Ascending aorta (tissue), 2 donors: ENCODE results near the gene ARID3A. TPM values are rescaled to one million over a fixed set of nuclear protein-coding genes. Genes with fewer than 3 reads are reported as not detected.

Source experiments
- DNase-seq, 2 donors: peaks; one replicate each; pipeline ENCODE4 v3.0.0-alpha.2; 2019; ENCODE audit warnings: low spot score in 2 of 2
- H3K27ac ChIP-seq, 2 donors: fragments of 200-600 bp; sonication (generic); one replicate each; pipeline ENCODE4 v1.5.1; 2016 to 2017; ENCODE audit warnings: mild to moderate bottlenecking in 1 of 2
- H3K27me3 ChIP-seq: fragments of 200-600 bp; sonication (generic); one replicate; pipeline ENCODE4 v1.5.1; 2017
- H3K36me3 ChIP-seq, 2 donors: fragments of 200-600 bp; sonication (generic); one replicate each; pipeline ENCODE4 v1.5.1; 2016
- H3K4me1 ChIP-seq, 2 donors: fragments of 200-600 bp; sonication (generic); one replicate each; pipeline ENCODE4 v1.5.1; 2016 to 2017; ENCODE audit warnings: mild to moderate bottlenecking in 1 of 2
- H3K4me3 ChIP-seq, 2 donors: fragments of 200-600 bp; sonication (generic); one replicate each; pipeline ENCODE4 v1.5.1; 2016 to 2017; ENCODE audit warnings: mild to moderate bottlenecking in 1 of 2
- H3K9me3 ChIP-seq, 2 donors: fragments of 200-600 bp; sonication (generic); one replicate each; pipeline ENCODE4 v1.5.1; 2016
- intact Hi-C: fragments of 100-400 bp; cut with DNase I; formaldehyde crosslinking; loops from one replicate; pipeline ENCODE4 v1.15.1; 2023
- total RNA-seq: library from RNA; depleted of rRNA; stranded (reverse); fragments of >200 nt; gene quantifications from one replicate; pipeline ENCODE4 v1.1.0, GENCODE V29; 2016
- TF ChIP-seq, protein P1 (sequence below), 3 experiments: fragments of 200-600 bp in 2 of 3; fragments of 450-650 bp in 1 of 3; sonication (generic) in 2 of 3; IDR thresholded peaks; one replicate each; pipeline ENCODE4 v1.5.1; 2016 to 2019; ENCODE audit warnings: antibody characterized with exemption in 3 of 3, mild to moderate bottlenecking in 1 of 3, moderate library complexity in 1 of 3

ARID3A gene
- total RNA-seq, 1 donor from 2014 or later: 55.3 TPM

DNA sequence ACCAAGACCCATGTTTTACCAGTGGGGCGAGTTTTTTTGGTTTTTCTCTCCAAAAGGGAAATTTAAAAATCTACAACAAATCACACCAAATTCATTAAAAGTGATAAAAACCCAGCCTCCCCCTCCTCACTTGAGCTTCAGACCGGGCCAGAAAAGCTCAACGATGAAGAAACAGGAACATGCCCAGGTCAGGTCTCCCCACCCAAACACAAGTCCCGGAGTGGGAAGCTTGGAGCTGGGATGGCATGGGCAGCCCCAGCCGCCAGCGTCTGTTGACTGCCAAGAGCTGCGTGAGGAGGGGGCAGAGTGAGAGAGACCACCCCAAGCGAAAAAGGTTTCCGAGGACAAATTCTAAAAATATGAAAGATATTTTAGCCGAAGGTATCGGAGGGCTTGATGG, 28.8 kb upstream of the ARID3A start:
- Histone ChIP-seq H3K36me3 (peaks cover 7 to 31% of the 10 kb centered on the region in 2 donors), H3K27ac (no peak overlapping the region), H3K27me3 (no peaks in the 10 kb centered on the region), H3K4me1 (peaks cover 3 to 4% of the 10 kb centered on the region in 2 donors), H3K4me3 (no peak overlapping the region), H3K9me3 (no peaks in the 10 kb centered on the region)
- TF ChIP-seq, protein P1, sequence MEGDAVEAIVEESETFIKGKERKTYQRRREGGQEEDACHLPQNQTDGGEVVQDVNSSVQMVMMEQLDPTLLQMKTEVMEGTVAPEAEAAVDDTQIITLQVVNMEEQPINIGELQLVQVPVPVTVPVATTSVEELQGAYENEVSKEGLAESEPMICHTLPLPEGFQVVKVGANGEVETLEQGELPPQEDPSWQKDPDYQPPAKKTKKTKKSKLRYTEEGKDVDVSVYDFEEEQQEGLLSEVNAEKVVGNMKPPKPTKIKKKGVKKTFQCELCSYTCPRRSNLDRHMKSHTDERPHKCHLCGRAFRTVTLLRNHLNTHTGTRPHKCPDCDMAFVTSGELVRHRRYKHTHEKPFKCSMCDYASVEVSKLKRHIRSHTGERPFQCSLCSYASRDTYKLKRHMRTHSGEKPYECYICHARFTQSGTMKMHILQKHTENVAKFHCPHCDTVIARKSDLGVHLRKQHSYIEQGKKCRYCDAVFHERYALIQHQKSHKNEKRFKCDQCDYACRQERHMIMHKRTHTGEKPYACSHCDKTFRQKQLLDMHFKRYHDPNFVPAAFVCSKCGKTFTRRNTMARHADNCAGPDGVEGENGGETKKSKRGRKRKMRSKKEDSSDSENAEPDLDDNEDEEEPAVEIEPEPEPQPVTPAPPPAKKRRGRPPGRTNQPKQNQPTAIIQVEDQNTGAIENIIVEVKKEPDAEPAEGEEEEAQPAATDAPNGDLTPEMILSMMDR (IDR thresholded peaks at IDR 0.05): no peak
- DNase-seq: no peak
- intact Hi-C loops: no loop called here

DNA sequence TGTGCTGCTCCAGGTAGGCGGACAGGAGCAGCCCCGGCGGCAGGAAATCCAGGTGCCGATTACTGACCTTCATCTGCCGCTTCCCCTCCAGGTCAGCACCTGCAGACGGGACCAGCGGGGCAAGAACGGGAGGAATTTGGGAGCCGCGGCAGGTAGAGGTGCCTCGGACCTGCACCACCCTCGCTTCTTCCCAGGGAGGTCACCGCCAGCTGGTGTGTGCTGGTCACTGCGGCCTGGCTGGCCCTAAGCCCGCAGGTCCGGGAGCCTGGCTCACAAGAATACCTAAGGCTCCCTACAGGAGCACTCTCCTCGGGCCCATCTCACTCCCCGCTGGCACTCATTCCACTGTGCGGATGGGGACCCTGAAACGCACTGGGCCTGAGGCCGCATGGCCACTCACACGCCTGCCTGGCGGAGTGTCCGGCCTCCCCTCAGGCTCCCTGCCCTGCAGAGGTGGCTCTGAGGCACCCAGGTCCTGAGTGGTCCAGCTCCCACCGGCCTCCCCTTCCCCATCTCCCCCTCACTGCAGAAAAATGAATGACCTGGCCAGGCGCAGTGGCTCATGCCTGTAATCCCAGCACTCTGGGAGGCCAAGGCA, 28.3 kb upstream of the ARID3A start:
- peaks cover 7 to 31% of the 10 kb centered on the region in 2 donors for H3K36me3 ChIP-seq
- H3K4me3 ChIP-seq: no peak overlapping the region
- no peak overlapping the region for H3K27ac ChIP-seq
- no peaks in the 10 kb centered on the region for H3K4me1 ChIP-seq
- H3K27me3 ChIP-seq: no peaks in the 10 kb centered on the region
- intact Hi-C loops: no loop called here
- H3K9me3 ChIP-seq: no peaks in the 10 kb centered on the region
- TF ChIP-seq, protein P1 (IDR thresholded peaks at IDR 0.05): no peak
- DNase-seq: no peak

DNA sequence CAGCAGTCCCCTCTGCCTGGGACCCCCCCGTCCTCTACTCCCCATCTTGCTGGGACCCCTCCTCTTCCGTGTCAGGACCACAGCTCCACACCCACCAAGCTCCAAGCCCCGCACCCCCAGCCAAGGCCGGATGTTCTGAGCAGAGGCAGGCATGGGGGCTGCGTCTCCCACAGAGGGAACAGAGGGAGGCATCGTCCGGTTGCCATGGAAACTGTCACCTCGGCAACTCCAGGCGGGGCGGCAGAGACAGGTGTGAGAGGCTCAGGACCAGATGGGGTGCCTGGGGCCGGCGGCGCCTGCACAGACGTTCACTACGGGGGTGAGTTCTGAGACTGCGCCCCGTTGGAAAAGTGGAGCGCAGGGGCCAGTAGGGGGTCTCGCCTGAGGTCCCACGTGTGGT, 27.2 kb upstream of the ARID3A start:
- Histone ChIP-seq H3K27ac (no peak overlapping the region), H3K4me3 (no peak overlapping the region), H3K27me3 (no peaks in the 10 kb centered on the region), H3K9me3 (no peaks in the 10 kb centered on the region), H3K36me3 (peaks cover 7 to 31% of the 10 kb centered on the region in 2 donors), H3K4me1 (no peaks in the 10 kb centered on the region)
- TF ChIP-seq, protein P1 (IDR thresholded peaks at IDR 0.05): no peak
- no peak for DNase-seq
- intact Hi-C loops: no loop called here

DNA sequence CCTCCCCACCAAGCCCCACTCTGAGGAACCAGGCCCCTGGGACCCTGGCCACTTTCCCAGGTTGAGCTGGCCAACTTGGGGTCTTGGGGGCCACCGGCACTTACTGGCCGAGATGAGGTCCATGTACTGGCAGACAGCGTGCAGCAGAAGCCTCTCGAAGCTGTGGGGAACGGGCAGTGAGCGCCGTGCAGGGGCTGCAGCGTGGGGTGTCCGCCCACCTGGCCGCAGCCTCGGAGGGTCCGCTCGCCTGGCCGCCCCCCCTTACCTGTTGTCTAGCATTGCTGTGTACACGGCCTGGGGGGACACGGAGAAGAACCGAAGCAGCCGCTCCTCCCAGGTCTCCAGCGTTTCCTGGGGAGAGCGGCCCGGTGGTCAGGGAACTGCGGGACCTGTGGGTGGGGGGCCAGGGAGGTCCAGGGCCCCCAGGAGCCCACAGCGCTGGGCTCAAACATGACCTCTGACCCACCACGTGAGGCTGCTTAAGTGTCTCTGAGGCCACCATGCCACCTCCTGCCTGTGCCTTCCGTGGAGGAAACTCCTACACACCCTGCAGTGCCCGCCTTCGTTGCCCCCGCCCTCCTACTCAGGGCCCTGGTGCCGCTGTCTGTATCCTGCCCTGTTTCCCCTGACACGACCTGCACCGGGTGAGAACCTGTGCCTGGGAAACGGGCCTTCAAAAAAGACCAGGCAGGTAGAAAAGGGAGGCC, 26.3 kb upstream of the ARID3A start:
- H3K36me3 ChIP-seq: peaks cover 7 to 31% of the 10 kb centered on the region in 2 donors
- no peaks in the 10 kb centered on the region for H3K27me3 ChIP-seq
- no peak overlapping the region for H3K27ac ChIP-seq
- H3K4me1 ChIP-seq: no peaks in the 10 kb centered on the region
- TF ChIP-seq, protein P1 (IDR thresholded peaks at IDR 0.05): no peak
- intact Hi-C loops: no loop called here
- no peaks in the 10 kb centered on the region for H3K9me3 ChIP-seq
- DNase-seq: no peak
- no peak overlapping the region for H3K4me3 ChIP-seq

DNA sequence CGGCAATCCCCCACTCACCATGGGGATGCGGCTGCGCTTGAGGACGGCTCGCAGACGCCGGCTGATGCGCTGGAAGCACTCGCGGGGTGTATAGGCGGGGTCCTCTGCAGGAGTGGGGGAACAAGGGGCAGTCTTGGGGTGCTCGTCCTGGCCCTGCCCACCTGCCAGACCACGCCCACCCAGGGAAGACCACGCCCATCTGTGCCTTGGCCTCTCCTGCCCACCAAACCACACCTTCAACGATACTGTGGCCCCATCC, 25.9 kb upstream of the ARID3A start:
- H3K4me3 ChIP-seq: no peak overlapping the region
- TF ChIP-seq, protein P1 (IDR thresholded peaks at IDR 0.05): no peak
- peaks cover 7 to 31% of the 10 kb centered on the region in 2 donors for H3K36me3 ChIP-seq
- intact Hi-C loops: no loop called here
- no peaks in the 10 kb centered on the region for H3K9me3 ChIP-seq
- no peaks in the 10 kb centered on the region for H3K4me1 ChIP-seq
- H3K27me3 ChIP-seq: no peaks in the 10 kb centered on the region
- no peak for DNase-seq
- no peak overlapping the region for H3K27ac ChIP-seq
